HT1080 (cell line): ENCODE results near the gene PHC2. TPM values are rescaled to one million over a fixed set of nuclear protein-coding genes. Genes with fewer than 3 reads are reported as not detected.

Experiments
- DNase-seq: peaks from one replicate; pipeline ENCODE4 v3.0.0-alpha.2; 2015; ENCODE audit warnings: low read depth
- total RNA-seq: library from RNA; depleted of rRNA; stranded (reverse); fragments of >200 nt; shearing (Covaris generic); gene quantifications from 2 replicates; pipeline ENCODE4 v1.2.3, GENCODE V29; 2014

Gene PHC2
- total RNA-seq, 1 experiment from 2014 or later, result 240 TPM

- no peak for DNase-seq
These were observed 80.1 kb downstream of the PHC2 start for GRCh38 chr1:33350611-33351280.

GRCh38 chr1:33349778-33350610 is 80.9 kb downstream of the PHC2 start:
- peak; percentile 75 for DNase-seq

- DNase-seq, result peak; percentile 51
These were observed 81.7 kb downstream of the PHC2 start for GRCh38 chr1:33349081-33349759.

DNA sequence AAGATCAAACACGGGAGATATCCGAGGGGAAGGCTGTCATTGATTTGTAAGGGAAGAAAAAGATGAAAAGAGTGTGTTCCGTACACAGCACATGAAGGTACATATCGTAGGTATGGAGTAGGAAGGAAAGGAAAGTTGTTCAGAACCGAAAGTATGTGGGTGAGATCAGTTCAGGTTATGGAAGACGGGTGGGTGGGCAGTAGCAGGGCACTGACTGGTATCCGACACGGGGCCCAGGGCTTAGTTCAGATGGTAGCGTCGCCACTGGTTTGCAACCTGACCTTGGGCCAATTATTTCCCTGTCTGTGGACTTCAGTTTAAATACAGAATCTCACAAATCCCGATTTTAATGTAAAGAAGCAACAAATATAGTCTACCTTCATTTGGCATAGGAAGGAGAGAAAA is 82.2 kb downstream of the PHC2 start:
- peak; percentile 40 for DNase-seq

DNA sequence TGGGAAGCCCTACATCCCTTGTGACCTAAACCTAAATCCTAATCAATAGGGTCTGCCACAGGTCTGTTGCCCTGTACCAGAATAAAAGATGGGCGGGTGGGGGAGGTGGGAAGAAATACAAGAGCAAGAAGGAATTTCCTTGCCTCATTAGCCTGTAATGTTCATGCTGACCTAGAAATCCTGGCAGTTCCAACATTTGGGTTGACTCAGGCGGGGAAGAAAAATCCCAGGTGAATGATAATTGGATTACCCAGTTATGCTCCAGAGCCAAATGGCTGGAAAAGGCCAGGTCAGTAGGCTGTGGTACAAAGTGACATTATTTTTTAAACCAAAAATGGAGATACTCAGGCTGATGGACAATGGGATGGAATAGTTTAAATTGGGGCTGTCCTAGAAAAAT is 82.7 kb downstream of the PHC2 start:
- DNase-seq, result peak; percentile 42

DNA sequence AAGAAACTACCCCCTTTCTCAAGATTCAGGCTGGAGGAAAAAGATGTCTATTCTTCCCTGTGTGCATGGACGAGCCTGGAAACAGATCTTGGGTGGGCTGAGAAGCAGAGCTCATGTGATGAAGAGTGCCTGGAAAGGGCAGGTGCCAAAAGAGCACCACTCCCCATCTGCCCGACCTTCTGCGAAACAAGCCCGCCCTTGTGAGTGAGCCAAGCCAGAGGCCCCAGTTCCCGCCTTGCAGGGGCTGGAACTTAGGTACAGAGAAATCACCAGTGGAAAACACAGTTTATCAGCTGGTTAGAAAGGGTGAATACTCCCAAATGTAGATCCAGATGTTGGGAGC is 83.3 kb downstream of the PHC2 start:
- DNase-seq, result peak; percentile 71

- peak; percentile 99 for DNase-seq
These were observed 83.8 kb downstream of the PHC2 start for GRCh38 chr1:33346927-33347649.

DNA sequence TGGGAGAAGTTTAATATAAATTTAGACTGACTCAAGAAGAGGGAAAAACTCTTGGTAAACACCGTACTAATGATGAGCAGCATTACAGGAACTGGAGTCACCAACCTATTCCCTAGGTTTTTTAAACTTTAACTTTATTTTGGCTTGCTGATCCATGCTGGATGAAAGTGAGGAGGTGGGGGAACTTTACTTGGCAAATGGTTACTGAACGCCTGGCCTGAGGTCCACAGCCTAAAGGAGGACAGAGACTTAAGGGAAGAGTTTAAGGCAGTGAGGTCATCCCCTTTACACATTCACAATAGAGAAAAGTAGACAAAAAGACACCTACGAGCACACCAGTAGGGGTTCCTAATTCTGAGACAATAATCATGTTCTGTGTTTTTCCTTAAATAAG is 84.4 kb downstream of the PHC2 start:
- no peak for DNase-seq

GRCh38 chr1:33344896-33345560 is 85.9 kb downstream of the PHC2 start:
- no peak for DNase-seq

GRCh38 chr1:33343539-33343938 is 87.4 kb downstream of the PHC2 start:
- DNase-seq, result no peak

DNA sequence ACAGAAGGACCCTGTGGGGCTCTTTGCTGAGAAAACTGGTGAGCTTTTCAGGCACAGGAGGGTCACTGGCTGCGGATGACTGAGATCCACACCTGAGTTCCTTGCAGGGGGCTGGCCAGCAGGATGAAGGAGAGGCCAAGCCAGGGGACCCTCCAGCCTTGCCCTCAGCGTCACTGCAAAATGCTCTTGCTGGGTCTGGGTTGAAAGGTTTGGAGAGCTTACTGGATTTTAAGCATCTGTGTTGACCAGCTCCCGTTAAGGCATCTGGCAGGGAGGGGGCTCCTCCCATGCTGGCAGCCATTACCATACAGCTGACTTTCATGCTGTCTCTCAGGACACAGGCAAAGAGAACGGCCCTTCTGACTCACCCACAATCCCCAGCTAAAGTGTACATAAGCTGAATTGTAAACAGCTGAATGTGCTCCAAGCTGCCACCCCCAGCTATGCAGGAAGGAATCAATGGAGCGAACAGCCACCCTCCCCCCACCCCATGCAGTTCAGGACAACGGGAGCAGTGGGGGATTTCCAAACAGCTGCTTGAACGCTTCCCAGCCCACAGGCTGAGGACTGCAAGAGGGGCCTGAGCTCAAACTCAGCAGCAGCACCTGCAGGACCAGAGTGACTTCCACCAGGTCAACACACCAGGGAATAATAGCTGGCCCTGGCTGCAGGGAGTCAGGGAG is 88.7 kb downstream of the PHC2 start:
- DNase-seq, result peak; percentile 95

DNA sequence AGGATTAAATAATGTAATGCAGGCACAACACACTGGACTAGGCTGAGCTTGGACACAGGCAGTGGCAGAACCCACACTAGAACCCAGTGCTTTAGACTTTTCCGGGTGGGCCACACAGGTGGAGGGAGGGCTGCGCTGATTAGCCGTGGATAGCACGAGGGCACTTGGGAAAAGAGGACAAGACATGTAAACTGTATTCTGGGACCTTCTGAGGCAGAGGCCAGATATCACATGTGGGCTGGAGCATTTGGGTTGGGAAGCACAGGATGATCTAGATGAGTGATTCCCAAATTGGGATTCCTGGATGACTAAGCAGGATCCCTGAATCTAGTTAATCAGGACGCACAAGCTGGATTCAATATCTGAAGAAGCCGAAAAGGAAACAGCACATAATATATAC is 89.7 kb downstream of the PHC2 start:
- no peak for DNase-seq

DNA sequence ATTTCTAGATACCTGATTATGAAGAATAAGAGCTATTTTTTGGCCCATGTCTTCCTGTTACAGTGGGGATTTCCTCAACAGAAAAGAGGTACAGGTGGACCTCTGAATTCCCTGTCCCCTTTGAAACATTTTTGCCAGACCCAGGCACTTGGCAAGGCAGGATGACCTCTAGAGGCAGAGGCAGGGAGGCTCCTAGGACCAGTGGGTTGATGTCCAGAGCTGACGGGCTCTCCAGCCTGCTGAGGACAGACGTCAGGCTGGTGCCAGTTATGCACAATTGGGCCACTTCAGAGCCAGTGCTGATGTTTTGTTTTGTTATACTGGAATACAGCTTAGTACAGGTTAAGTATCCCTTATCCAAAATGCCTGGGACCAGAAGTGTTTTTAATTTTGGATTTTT is 91.5 kb downstream of the PHC2 start:
- no peak for DNase-seq

GRCh38 chr1:33338440-33339211 is 92.3 kb downstream of the PHC2 start:
- DNase-seq, result no peak

GRCh38 chr1:33338048-33338439 is 92.9 kb downstream of the PHC2 start:
- no peak for DNase-seq

DNA sequence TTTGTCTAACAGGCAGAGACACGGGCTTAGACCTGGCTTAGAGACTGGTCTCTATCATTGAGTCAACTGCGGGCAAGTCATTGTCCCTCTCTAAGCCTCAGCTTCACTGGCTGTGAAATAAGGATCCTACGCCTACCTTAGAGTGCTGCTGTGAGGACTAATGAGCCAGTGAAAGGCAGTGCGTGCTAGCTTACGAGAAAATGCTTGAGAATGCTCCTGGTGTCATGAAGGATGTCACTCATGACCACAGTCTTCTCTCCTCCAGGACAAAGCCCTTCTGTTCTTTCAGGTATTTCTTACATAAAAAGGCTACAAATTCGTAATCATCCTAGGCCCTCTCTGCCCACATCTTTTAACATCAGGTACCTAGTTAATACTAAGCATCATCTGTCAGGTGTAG is 93.5 kb downstream of the PHC2 start:
- no peak for DNase-seq

DNA sequence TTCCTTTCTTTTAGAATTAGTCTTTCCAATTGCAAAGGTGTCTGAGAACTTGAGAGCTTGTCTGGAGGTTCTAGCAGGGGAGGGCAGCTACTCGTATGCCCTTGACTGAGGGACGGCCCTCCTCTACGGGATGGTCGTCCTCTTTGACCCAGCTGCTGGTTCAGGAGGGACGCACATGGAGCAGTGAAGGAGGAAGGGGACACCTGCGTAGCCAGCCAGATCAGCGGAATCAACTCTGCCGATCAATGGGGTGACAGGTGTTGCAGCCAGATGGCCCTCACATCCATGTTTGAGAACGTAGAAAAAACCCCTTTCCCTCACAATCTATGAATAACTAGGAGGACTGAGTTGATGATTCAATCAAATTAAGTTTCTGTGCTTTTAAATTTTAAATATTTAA is 94.3 kb downstream of the PHC2 start:
- DNase-seq, result no peak

DNA sequence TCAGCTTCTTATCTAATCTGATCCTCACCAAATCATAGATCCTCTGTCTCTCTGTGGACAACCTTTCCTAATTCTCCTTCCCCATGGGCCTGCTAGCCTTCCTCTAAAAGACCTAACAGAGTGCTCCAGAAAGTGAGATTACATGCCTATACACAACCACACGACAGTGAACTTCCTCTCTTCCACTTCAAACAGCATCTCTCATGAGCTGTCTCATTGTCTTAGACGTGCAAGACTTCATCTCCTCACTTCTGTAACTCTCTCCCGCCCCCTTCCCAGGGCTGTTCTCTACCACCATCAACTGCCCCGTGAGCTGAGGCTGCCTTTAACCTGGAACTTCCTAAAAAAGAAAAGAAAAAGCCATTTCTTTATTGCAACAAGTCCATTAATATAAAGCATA is 95.9 kb downstream of the PHC2 start:
- no peak for DNase-seq

DNA sequence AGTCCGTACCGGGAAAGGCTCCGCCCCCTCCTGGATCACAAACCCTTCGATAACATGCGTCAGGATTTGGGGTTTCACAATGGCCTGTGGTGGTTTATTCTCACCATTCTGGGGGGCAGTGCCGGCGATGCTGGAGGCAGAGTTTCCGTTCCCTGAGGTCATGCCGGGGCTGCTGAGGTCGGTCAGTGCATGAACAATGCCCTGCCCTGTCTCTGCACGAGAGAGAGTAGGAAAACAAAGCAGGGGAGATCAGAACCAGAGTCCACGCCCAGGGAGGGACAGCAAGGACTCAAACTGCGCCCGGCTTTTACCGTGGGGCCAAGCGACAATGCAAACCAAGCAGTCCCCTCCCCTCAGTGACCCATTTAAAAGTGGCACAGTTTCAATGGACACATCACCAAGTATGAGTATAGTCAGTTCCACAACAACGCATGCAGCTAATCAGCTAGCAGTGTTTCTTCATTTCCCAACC is 96.8 kb downstream of the PHC2 start:
- no peak for DNase-seq

- no peak for DNase-seq
These were observed 98.0 kb downstream of the PHC2 start for GRCh38 chr1:33332881-33333280.
